ENCODE results near the gene PRKCE.
A peak's percentile ranks its signal among the peaks of the same experiment; 100 is the strongest.
"Not testable (repeated sequence)": the region's sequence is repeated elsewhere in the genome, so short reads cannot be mapped to it uniquely, and the experiment has no call there.

PRKCE gene

GRCh38 chr2:45672138-45672537 lies 20.7 kb downstream of the PRKCE start:
- DNase-seq = no peak

- DNase-seq = no peak
These were observed 22.8 kb downstream of the PRKCE start for GRCh38 chr2:45674035-45674816.

GRCh38 chr2:45675263-45675812 lies 23.9 kb downstream of the PRKCE start:
- peak; percentile 95 for DNase-seq

- no peak for DNase-seq
These were observed 24.6 kb downstream of the PRKCE start for GRCh38 chr2:45676088-45676487.

- no peak for DNase-seq
These were observed 27.4 kb downstream of the PRKCE start for GRCh38 chr2:45678791-45679348.

- no peak for DNase-seq
These were observed 29.0 kb downstream of the PRKCE start for GRCh38 chr2:45680351-45680967.

- no peak for DNase-seq
These were observed 30.2 kb downstream of the PRKCE start for GRCh38 chr2:45681675-45682074.

GRCh38 chr2:45683292-45683691 lies 31.8 kb downstream of the PRKCE start:
- DNase-seq = no peak

- DNase-seq = no peak
These were observed 33.3 kb downstream of the PRKCE start for GRCh38 chr2:45684756-45685155.

GRCh38 chr2:45685260-45685659 lies 33.8 kb downstream of the PRKCE start:
- no peak for DNase-seq

GRCh38 chr2:45687964-45688363 lies 36.5 kb downstream of the PRKCE start:
- DNase-seq = no peak

GRCh38 chr2:45688479-45689298 lies 37.2 kb downstream of the PRKCE start:
- DNase-seq = no peak

- DNase-seq = no peak
These were observed 38.8 kb downstream of the PRKCE start for GRCh38 chr2:45690231-45690630.

GRCh38 chr2:45691171-45691999 lies 39.9 kb downstream of the PRKCE start:
- no peak for DNase-seq

GRCh38 chr2:45692566-45692965 lies 41.1 kb downstream of the PRKCE start:
- no peak for DNase-seq

- DNase-seq = not testable (repeated sequence)
These were observed 44.1 kb downstream of the PRKCE start for GRCh38 chr2:45695480-45696007.

- no peak for DNase-seq
These were observed 45.2 kb downstream of the PRKCE start for GRCh38 chr2:45696708-45697107.

- no peak for DNase-seq
These were observed 45.7 kb downstream of the PRKCE start for GRCh38 chr2:45697190-45697589.

- DNase-seq = no peak
These were observed 47.1 kb downstream of the PRKCE start for GRCh38 chr2:45698554-45698953.

- no peak for DNase-seq
These were observed 47.7 kb downstream of the PRKCE start for GRCh38 chr2:45699032-45699658.

GRCh38 chr2:45700407-45701013 lies 49.0 kb downstream of the PRKCE start:
- no peak for DNase-seq

Measured in DMS153 (cell line).